IMR-90 (cell line): Measurements from ENCODE around the gene EPN3. TPM values are rescaled to one million over a fixed set of nuclear protein-coding genes. Genes with fewer than 3 reads are reported as not detected.
A peak's percentile ranks its signal among the peaks of the same experiment; 100 is the strongest.

Source experiments
- ATAC-seq: fragments of 200-7000 bp; cut with Tn5 transposase; 2 replicates; pipeline ENCODE4 v1.9.1; 2020; ENCODE audit warnings: low read depth, mild to moderate bottlenecking, moderate library complexity
- BruUV-seq: library from RNA; stranded (reverse); fragments of 400-500 nt; replicated peaks from 2 replicates; lab custom pipeline; 2021; lab: Mats Ljungman, UMichigan
- CTCF ChIA-PET: fragments of 300-600 bp; formaldehyde crosslinking; extraction: SDS; loops from one replicate; lab custom pipeline; 2021; ENCODE audit warnings: antibody characterized with exemption; lab: Yijun Ruan, JAX
- POLR2A ChIA-PET: fragments of 300-600 bp; sonication (Branson Sonifier 250); formaldehyde crosslinking; loops from one replicate; lab custom pipeline; 2022; ENCODE audit warnings: antibody characterized with exemption; ENCODE audit not compliant: unreplicated experiment; lab: Charles Lee
- DNase-seq: peaks from one replicate; pipeline ENCODE4 v3.0.0; 2013
- H2AFZ ChIP-seq: replicated peaks from 2 replicates; pipeline ENCODE3; 2013; ENCODE audit warnings: low read length, mild to moderate bottlenecking; ENCODE audit not compliant: poor library complexity
- H2AK5ac ChIP-seq: 2 replicates; pipeline ENCODE4 v1.6.1; 2013; ENCODE audit warnings: low read depth, low read length, inconsistent platforms
- H2AK9ac ChIP-seq: replicated peaks from 2 replicates; pipeline ENCODE3; 2013; ENCODE audit warnings: mild to moderate bottlenecking, low read depth, low read length, moderate library complexity; ENCODE audit not compliant: poor library complexity
- H2BK120ac ChIP-seq: 2 replicates; pipeline ENCODE4 v1.6.1; 2013; ENCODE audit warnings: low read depth, low read length, inconsistent platforms
- H2BK15ac ChIP-seq: 3 replicates; pipeline ENCODE4 v1.6.1; 2013; ENCODE audit warnings: low read depth, low read length, inconsistent platforms
- H2BK20ac ChIP-seq: 2 replicates; pipeline ENCODE4 v1.6.1; 2013; ENCODE audit warnings: low read depth, mild to moderate bottlenecking, inconsistent platforms, low read length, moderate library complexity
- H2BK5ac ChIP-seq: 2 replicates; pipeline ENCODE4 v1.6.1; 2013; ENCODE audit warnings: mild to moderate bottlenecking, low read depth, low read length, inconsistent platforms; ENCODE audit not compliant: poor library complexity, severe bottlenecking
- H3K14ac ChIP-seq: replicated peaks from 2 replicates; pipeline ENCODE4 v1.6.1; 2013; ENCODE audit warnings: low read depth, low read length, inconsistent platforms
- H3K18ac ChIP-seq: 2 replicates; pipeline ENCODE4 v1.6.1; 2013; ENCODE audit warnings: low read depth, low read length, control low read depth
- H3K23ac ChIP-seq: 2 replicates; pipeline ENCODE4 v1.6.1; 2013; ENCODE audit warnings: low read depth, low read length, inconsistent platforms
- H3K27ac ChIP-seq: 2 replicates; pipeline ENCODE4 v1.5.1; 2013; ENCODE audit warnings: mild to moderate bottlenecking, control low read depth, low read length; ENCODE audit not compliant: insufficient read depth
- H3K27me3 ChIP-seq: 2 replicates; pipeline ENCODE4 v1.6.1; 2013; ENCODE audit warnings: low read length; ENCODE audit not compliant: control insufficient read depth, insufficient read depth
- H3K36me3 ChIP-seq: 2 replicates; pipeline ENCODE4 v1.6.1; 2013; ENCODE audit warnings: low read length, mixed read lengths; ENCODE audit not compliant: control insufficient read depth, insufficient read depth
- H3K4ac ChIP-seq: 2 replicates; pipeline ENCODE4 v1.6.1; 2013; ENCODE audit warnings: low read depth, low read length, inconsistent platforms
- H3K4me1 ChIP-seq: 2 replicates; pipeline ENCODE4 v1.6.1; 2013; ENCODE audit warnings: low read length, mixed read lengths; ENCODE audit not compliant: control insufficient read depth, insufficient read depth
- H3K4me2 ChIP-seq: 2 replicates; pipeline ENCODE4 v1.6.1; 2013; ENCODE audit warnings: low read depth, mild to moderate bottlenecking, control low read depth, low read length, moderate library complexity
- H3K4me3 ChIP-seq: 2 replicates; pipeline ENCODE4 v1.5.1; 2013; ENCODE audit warnings: low read depth, mild to moderate bottlenecking, control low read depth, low read length, moderate library complexity; ENCODE audit not compliant: insufficient read depth
- H3K56ac ChIP-seq: 2 replicates; pipeline ENCODE4 v1.6.1; 2013; ENCODE audit warnings: low read length, inconsistent platforms; ENCODE audit not compliant: insufficient read depth; ENCODE audit errors: extremely low read depth
- H3K79me1 ChIP-seq, 2 experiments: 2 replicates each; pipeline ENCODE4 v1.6.1; 2013; ENCODE audit warnings: low read length in 2 of 2, inconsistent platforms in 1 of 2, low read depth in 1 of 2
- H3K9ac ChIP-seq: 2 replicates; pipeline ENCODE4 v1.6.1; 2013; ENCODE audit warnings: low read depth, low read length, control low read depth
- H3K9me1 ChIP-seq: 2 replicates; pipeline ENCODE4 v1.6.1; 2013; ENCODE audit warnings: low read length, inconsistent platforms; ENCODE audit not compliant: insufficient read depth
- H3K9me3 ChIP-seq: 2 replicates; pipeline ENCODE4 v1.6.1; 2013; ENCODE audit warnings: low read length; ENCODE audit not compliant: control insufficient read depth, insufficient read depth
- H4K20me1 ChIP-seq: 2 replicates; pipeline ENCODE4 v1.6.1; 2013; ENCODE audit warnings: low read length, inconsistent platforms; ENCODE audit not compliant: insufficient read depth
- H4K5ac ChIP-seq: 2 replicates; pipeline ENCODE4 v1.6.1; 2013; ENCODE audit warnings: mild to moderate bottlenecking, low read depth, low read length, control low read depth
- H4K8ac ChIP-seq, 2 experiments: 2 replicates each; pipeline ENCODE4 v1.6.1; 2013; ENCODE audit warnings: low read depth in 2 of 2, low read length in 2 of 2, control low read depth in 1 of 2, inconsistent platforms in 1 of 2
- H4K91ac ChIP-seq: 2 replicates; pipeline ENCODE4 v1.6.1; 2013; ENCODE audit warnings: low read depth, low read length, inconsistent platforms; ENCODE audit not compliant: insufficient read depth
- CHD1 ChIP-seq: IDR thresholded peaks from 2 replicates; pipeline ENCODE4 v1.6.1; 2012; ENCODE audit warnings: low read depth, low read length, improper control_type of control experiment
- ELK1 ChIP-seq: fragments of 150-350 bp; IDR thresholded peaks from 2 replicates; pipeline ENCODE4 v1.6.1; 2016; ENCODE audit warnings: low read depth, mild to moderate bottlenecking, low read length, moderate library complexity, borderline replicate concordance
- MAZ ChIP-seq: IDR thresholded peaks from 2 replicates; pipeline ENCODE4 v1.6.1; 2012; ENCODE audit warnings: low read depth, mild to moderate bottlenecking, low read length, improper control_type of control experiment, moderate library complexity, borderline replicate concordance
- MXI1 ChIP-seq: IDR thresholded peaks from 2 replicates; pipeline ENCODE4 v1.6.1; 2012; ENCODE audit warnings: low read depth, mild to moderate bottlenecking, low read length, moderate library complexity, borderline replicate concordance
- NFE2L2 ChIP-seq: fragments of 150-350 bp; IDR thresholded peaks from 2 replicates; pipeline ENCODE4 v1.6.1; 2016; ENCODE audit warnings: low read depth, mild to moderate bottlenecking, low read length
- RCOR1 ChIP-seq: IDR thresholded peaks from 2 replicates; pipeline ENCODE4 v1.6.1; 2012; ENCODE audit warnings: mild to moderate bottlenecking, low read length, improper control_type of control experiment; ENCODE audit not compliant: insufficient replicate concordance
- SMC3 ChIP-seq: fragments of 150-350 bp; IDR thresholded peaks from 2 replicates; pipeline ENCODE4 v1.6.1; 2016; ENCODE audit warnings: low read depth, mild to moderate bottlenecking, antibody characterized with exemption, low read length, moderate library complexity
- WGBS, 2 experiments: methylation state at CpG; one replicate each; pipeline versions ENCODE4 v1.1.5 to v1.1.7; 2013; ENCODE audit warnings: missing lambda C conversion rate in 2 of 2; ENCODE audit not compliant: insufficient read length in 1 of 2; ENCODE audit errors: extremely low coverage in 2 of 2; 5-methylcytosine and 5-hydroxymethylcytosine counted together
- dilution Hi-C: fragments of 300-500 bp; cut with HindIII; formaldehyde crosslinking; loops from one replicate; pipeline ENCODE4 v1.14.3; 2018; ENCODE audit warnings: low sequenced_read_pairs; ENCODE audit not compliant: unreplicated experiment
- in situ Hi-C: fragments of 300-500 bp; cut with MboI; formaldehyde crosslinking; loops from 3 replicates; pipeline ENCODE4 v1.14.3; 2019; ENCODE audit warnings: low sequenced_read_pairs, inconsistent platforms, mixed read lengths
- intact Hi-C: fragments of 100-400 bp; cut with micrococcal nuclease; formaldehyde crosslinking; loops from 2 replicates; pipeline ENCODE4 v1.10.0; 2022
- polyA plus RNA-seq, 3 experiments: library from polyadenylated mRNA; depleted of rRNA; stranded (reverse); fragments of >200 nt; gene quantifications; 2 replicates each; pipeline ENCODE4 v1.2.3, GENCODE V29; 2012; ENCODE audit warnings: low replicate concordance in 1 of 3
- total RNA-seq: library from RNA; depleted of rRNA; stranded (reverse); fragments of >200 nt; gene quantifications from 2 replicates; pipeline ENCODE4 v1.2.3, GENCODE V29; 2012

Gene EPN3
- total and polyA plus RNA-seq, 2 of the 4 experiments (the other 2 are of a cell fraction) = 0.09 TPM; not detected in 1

GRCh38 chr17:50554201-50554600, 21.7 kb downstream of the EPN3 start:
- H3K23ac ChIP-seq = no peak overlapping the region
- no peak overlapping the region for H4K8ac ChIP-seq
- H3K27ac ChIP-seq = no peak overlapping the region
- no peak overlapping the region for H4K91ac ChIP-seq
- no peak overlapping the region for H3K4me3 ChIP-seq
- no peak overlapping the region for H2BK15ac ChIP-seq
- DNase-seq (no peak), ATAC-seq (no peak)
- no peak overlapping the region for H2BK20ac ChIP-seq
- H3K4me1 ChIP-seq = peaks cover 1% of the 10 kb centered on the region; the same call in 1 of the 2 replicates
- in situ Hi-C loops (no loop called here), dilution Hi-C loops (no loop called here), intact Hi-C loops (no loop called here)
- H4K5ac ChIP-seq = no peak overlapping the region
- no peak overlapping the region for H3K4me2 ChIP-seq
- H3K79me1 ChIP-seq = no peaks in the 10 kb centered on the region
- peak overlapping the region; percentile 65 for H2AK9ac ChIP-seq
- WGBS, 2 experiments = 93% methylated on average over 3 of the region's 17 CpGs; no CpG with 5 or more reads in 1 of the 2 experiments
- H3K14ac ChIP-seq = no peak overlapping the region; the same call in 1 of the 2 replicates
- H3K36me3 ChIP-seq = peaks cover 19% of the 10 kb centered on the region; the same call in 1 of the 2 replicates
- ChIA-PET POLR2A (no interaction called here), CTCF (no interaction called here)
- peaks cover 19% of the 10 kb centered on the region for H3K27me3 ChIP-seq
- H3K9ac ChIP-seq = no peak overlapping the region
- no peak overlapping the region for H3K56ac ChIP-seq
- H2BK5ac ChIP-seq = no peak overlapping the region
- H4K20me1 ChIP-seq = 0 out of 2 replicates have a peak, but pooled peaks cover 8% of the 10 kb centered on the region
- H3K9me1 ChIP-seq = no peaks in the 10 kb centered on the region
- no peak overlapping the region for H3K18ac ChIP-seq
- H3K4ac ChIP-seq = no peak overlapping the region
- H2AK5ac ChIP-seq = no peak overlapping the region
- no peak overlapping the region for H2BK120ac ChIP-seq
- no peaks in the 10 kb centered on the region for H3K9me3 ChIP-seq
- H2AFZ ChIP-seq = no peak overlapping the region
- TF ChIP-seq CHD1 (no peak), ELK1 (no peak), MAZ (no peak), SMC3 (no peak), MXI1 (no peak), RCOR1 (no peak), NFE2L2 (no peak)
- no TSS peak for BruUV-seq
